IPS-18c (cell line): ENCODE results near the gene RNF144A.

Source experiments
- H3K4me3 ChIP-seq: 2 replicates; pipeline ENCODE4 v1.7.0; 2013; ENCODE audit warnings: low read depth, mild to moderate bottlenecking, low read length, moderate library complexity; ENCODE audit not compliant: insufficient read depth
- H3K9me3 ChIP-seq: one replicate; pipeline ENCODE4 v1.6.1; 2013; ENCODE audit warnings: mild to moderate bottlenecking, low read length, moderate library complexity; ENCODE audit not compliant: control insufficient read depth, insufficient read depth

RNF144A gene

GRCh38 chr2:7084601-7085000 lies 167.4 kb downstream of the RNF144A start:
- Histone ChIP-seq H3K9me3 (peaks cover 3% of the 10 kb centered on the region), H3K4me3 (no peak overlapping the region)

DNA sequence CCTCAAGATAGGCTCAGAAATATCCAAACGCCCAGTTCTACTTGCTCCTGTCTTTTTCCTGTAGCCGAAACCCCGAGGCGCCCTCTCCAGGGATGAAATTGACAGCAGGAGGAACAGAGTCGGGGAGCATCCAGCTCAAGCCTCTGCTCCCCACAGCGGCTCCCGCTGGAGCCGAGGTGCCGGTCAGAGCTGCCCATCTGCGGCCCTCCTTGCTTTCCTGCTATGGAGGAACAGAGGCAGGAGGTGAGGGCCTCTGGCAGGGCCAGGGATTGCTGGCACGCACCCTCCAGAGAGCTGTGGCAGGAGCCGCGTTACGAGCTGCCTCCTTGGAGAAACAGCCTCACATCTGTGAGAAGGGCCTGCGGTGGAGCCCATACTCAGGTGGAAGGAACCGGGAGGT lies 172.1 kb downstream of the RNF144A start:
- Histone ChIP-seq H3K9me3 (no peaks in the 10 kb centered on the region), H3K4me3 (no peak overlapping the region)

DNA sequence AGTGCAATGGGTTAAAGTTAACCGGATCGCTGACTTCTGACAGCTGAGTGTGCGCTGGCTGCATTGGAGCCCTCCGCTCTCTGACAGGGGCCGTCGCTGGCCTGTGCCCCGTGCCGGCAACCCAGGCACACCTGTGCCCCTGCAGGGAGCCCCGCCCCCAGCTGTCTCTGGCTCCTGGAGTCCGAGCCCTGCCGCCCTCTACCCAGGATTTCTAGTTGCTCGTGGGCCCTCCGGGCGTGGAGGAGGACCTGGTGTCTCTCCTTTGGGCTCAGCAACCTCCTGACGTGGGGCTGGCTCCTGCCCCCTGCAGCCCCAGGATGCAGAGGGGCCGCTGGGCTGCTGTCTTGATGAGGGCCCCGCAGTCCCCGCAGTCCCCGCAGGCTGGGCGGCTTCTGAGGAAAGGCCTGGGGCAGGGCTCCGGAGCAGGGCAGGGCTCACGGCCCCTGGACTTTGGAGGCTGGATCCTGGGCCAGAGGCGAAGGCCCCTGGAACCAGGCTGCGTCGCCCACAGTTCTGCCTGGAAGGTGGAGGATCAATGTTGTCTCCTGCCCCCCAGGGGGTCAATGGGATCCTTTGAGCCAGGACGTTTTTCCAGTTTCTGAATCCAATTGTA lies 172.8 kb downstream of the RNF144A start:
- Histone ChIP-seq H3K4me3 (no peak overlapping the region), H3K9me3 (no peaks in the 10 kb centered on the region)

DNA sequence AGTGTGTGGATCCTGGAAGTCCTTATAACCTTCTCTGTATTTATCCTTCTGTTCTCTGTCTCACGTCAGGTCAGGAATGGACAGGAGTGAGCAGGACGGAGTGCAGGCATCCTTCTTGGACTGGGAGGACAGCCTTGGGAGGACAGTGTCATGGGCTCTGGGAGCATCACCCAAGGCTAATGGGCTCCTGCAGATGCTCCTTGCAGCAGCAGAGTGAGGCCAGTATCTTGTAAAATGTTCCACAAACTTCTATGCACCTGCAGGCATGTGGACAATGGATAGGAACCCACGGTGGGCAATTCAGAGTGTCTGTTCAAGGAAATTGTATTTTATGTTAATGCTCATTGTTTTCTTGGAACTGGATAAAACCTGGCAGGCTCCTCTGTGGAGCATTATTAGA lies 176.2 kb downstream of the RNF144A start:
- Histone ChIP-seq H3K4me3 (no peak overlapping the region), H3K9me3 (no peaks in the 10 kb centered on the region)
